ENCODE results near the gene GPR149. TPM values are rescaled to one million over a fixed set of nuclear protein-coding genes. Genes with fewer than 3 reads are reported as not detected.
A peak's percentile ranks its signal among the peaks of the same experiment; 100 is the strongest.

The GPR149 gene
- total RNA-seq, 4 donors from 2014 or later = not detected

DNA sequence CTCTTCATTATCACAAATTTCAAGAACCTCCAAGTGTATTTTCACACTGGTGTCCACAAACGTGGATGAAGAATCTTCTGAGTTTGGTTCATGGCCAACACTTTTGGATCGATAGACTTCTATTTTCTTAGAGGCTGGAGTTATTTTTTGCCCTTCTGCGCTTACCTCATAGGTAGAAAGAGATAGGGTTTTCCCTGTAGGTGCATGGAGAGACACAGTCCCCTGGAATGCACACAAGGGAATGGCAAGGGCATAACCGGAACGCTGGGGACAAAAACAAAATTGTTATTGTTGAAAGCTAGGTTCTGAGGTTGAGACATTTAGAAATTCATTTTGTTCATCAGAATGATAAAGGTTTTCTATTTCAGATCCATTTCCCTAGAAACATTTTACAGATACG lies 92.0 kb downstream of the GPR149 start:
- intact Hi-C loops (cut with DNase I; ENCODE audit: low total_unique reads) (loop anchor here (5.0 kb wide), 2 partner anchors 984 to 1364 kb away; no protein-coding TSS in a partner anchor), in situ Hi-C loops (cut with MboI; ENCODE audit: low sequenced_read_pairs in 4 of 4) (loop anchor here (5.0 to 25.0 kb wide), 5 partner anchors 987 to 1367 kb away; no protein-coding TSS in a partner anchor)
- Histone ChIP-seq H3K27ac (no peak overlapping the region), H3K4me1 (no peaks in the 10 kb centered on the region), H3K27me3 (no peaks in the 10 kb centered on the region), H3K9me3 (no peaks in the 10 kb centered on the region), H3K4me3 (no peak overlapping the region), H3K36me3 (no peaks in the 10 kb centered on the region)
- ATAC-seq = no peak
- TF ChIP-seq, protein P1, sequence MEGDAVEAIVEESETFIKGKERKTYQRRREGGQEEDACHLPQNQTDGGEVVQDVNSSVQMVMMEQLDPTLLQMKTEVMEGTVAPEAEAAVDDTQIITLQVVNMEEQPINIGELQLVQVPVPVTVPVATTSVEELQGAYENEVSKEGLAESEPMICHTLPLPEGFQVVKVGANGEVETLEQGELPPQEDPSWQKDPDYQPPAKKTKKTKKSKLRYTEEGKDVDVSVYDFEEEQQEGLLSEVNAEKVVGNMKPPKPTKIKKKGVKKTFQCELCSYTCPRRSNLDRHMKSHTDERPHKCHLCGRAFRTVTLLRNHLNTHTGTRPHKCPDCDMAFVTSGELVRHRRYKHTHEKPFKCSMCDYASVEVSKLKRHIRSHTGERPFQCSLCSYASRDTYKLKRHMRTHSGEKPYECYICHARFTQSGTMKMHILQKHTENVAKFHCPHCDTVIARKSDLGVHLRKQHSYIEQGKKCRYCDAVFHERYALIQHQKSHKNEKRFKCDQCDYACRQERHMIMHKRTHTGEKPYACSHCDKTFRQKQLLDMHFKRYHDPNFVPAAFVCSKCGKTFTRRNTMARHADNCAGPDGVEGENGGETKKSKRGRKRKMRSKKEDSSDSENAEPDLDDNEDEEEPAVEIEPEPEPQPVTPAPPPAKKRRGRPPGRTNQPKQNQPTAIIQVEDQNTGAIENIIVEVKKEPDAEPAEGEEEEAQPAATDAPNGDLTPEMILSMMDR (IDR thresholded peaks at IDR 0.05 in 4 of 5, conservative IDR thresholded peaks at IDR 0.05 in 1 of 5) = no peak
- TF ChIP-seq POLR2A (IDR thresholded peaks at IDR 0.05) = no peak
- no peak for DNase-seq

DNA sequence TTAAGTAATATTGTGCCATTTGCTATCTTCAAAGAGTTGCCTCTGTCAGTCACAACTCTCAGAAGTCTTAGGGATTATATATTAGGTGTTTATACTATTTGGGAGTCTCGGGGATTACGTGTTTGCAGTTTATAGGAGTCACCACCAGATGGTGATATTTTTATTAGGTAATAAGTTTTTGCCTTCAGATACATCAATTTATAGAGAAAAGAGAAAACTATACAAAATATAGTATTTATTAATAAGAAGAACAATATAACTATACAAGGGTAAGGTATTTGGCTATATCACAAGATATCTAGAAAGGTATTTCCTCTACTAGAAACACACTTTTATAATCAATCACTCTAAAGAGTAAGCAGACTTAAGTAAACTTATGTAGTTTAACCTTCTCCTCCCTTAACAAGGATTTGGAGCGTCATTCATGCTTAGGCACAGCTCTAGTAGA lies 95.0 kb downstream of the GPR149 start:
- TF ChIP-seq POLR2A (IDR thresholded peaks at IDR 0.05) = no peak
- TF ChIP-seq, protein P1 (IDR thresholded peaks at IDR 0.05 in 4 of 5, conservative IDR thresholded peaks at IDR 0.05 in 1 of 5) = peak; percentile 34 to 68 (median 42)
- DNase-seq (no peak), ATAC-seq (peak in 1 of 2 donors; percentile 54)
- H3K9me3 ChIP-seq = no peaks in the 10 kb centered on the region
- in situ Hi-C loops (cut with MboI; ENCODE audit: low sequenced_read_pairs in 4 of 4) (loop anchor here (5.0 to 25.0 kb wide), 5 partner anchors 990 to 1370 kb away; no protein-coding TSS in a partner anchor), intact Hi-C loops (cut with DNase I; ENCODE audit: low total_unique reads) (loop anchor here (5.0 kb wide), 2 partner anchors 987 to 1367 kb away; no protein-coding TSS in a partner anchor)
- peaks cover 0 to 3% (median 0%) of the 10 kb centered on the region in 3 donors for H3K27me3 ChIP-seq
- H3K4me3 ChIP-seq = no peak overlapping the region
- no peaks in the 10 kb centered on the region for H3K36me3 ChIP-seq
- H3K27ac ChIP-seq = no peak overlapping the region
- H3K4me1 ChIP-seq = no peaks in the 10 kb centered on the region

DNA sequence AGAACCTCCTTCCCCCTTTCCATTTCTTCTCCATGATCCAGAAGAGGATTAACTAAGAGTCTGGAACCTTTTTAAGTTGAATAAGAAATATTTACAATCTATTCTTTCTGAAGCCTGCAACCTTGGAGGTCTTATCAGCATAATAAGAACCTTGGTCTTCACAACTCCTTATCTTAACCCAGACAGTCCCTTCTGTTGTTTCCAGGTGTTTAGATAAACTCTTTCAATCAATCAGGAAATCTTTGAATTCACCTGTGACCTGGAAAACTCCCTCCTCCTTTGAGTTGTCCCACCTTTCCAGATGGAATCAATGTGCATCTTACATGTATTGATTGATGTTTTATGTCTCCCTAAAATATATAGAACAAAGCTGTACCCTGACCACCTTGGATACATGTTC lies 102.1 kb downstream of the GPR149 start:
- ATAC-seq = no peak
- Histone ChIP-seq H3K27me3 (peaks cover 0 to 3% (median 0%) of the 10 kb centered on the region in 3 donors), H3K4me1 (peaks cover 14% of the 10 kb centered on the region in 2 donors), H3K9me3 (no peaks in the 10 kb centered on the region), H3K27ac (no peak overlapping the region), H3K36me3 (no peaks in the 10 kb centered on the region), H3K4me3 (no peak overlapping the region)
- in situ Hi-C loops (cut with MboI; ENCODE audit: low sequenced_read_pairs in 4 of 4) = loop anchor here in 3 of 4 donors (25.0 kb wide), 2 partner anchors 1009 to 1359 kb away; no protein-coding TSS in a partner anchor
- no peak for DNase-seq
- TF ChIP-seq, protein P1 (IDR thresholded peaks at IDR 0.05 in 4 of 5, conservative IDR thresholded peaks at IDR 0.05 in 1 of 5) = no peak
- no peak for TF ChIP-seq POLR2A (IDR thresholded peaks at IDR 0.05)
- intact Hi-C loops (cut with DNase I; ENCODE audit: low total_unique reads) = loop anchor here (10.0 kb wide), 3 partner anchors 907 to 1527 kb away; partner anchors contain the start of genes RAP2B and SLC33A1

DNA sequence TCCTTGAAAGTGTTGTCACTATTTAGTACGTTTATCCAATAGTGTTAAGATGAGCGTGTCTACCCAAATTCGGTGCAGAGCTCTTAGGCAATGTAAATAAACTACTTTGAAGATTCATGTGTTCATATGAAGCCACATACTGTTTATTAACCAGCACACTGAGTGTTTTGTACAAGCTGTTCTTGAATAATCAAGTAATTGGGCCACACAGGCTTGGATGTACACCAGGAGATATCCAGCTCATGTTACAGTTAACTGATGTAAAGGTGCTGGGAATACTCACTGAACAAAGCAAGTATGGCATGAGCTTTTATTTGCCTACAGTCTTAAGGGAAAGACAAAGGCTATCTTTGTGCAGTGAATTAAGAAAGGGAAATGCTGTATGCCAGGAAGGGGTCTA lies 105.1 kb downstream of the GPR149 start:
- DNase-seq (peak; percentile 54 to 75), ATAC-seq (peak; percentile 82 to 91)
- TF ChIP-seq, protein P1 (IDR thresholded peaks at IDR 0.05 in 4 of 5, conservative IDR thresholded peaks at IDR 0.05 in 1 of 5) = no peak
- TF ChIP-seq POLR2A (IDR thresholded peaks at IDR 0.05) = no peak
- intact Hi-C loops (cut with DNase I; ENCODE audit: low total_unique reads) = loop anchor here (5.0 to 10.0 kb wide), 4 partner anchors 910 to 1530 kb away; partner anchors contain the start of genes RAP2B and SLC33A1
- H3K4me3 ChIP-seq = peak overlapping the region; percentile 86 to 96 (median 89)
- H3K36me3 ChIP-seq = no peaks in the 10 kb centered on the region
- H3K27ac ChIP-seq = peak overlapping the region; percentile 89 to 97 (median 93)
- peaks cover 27 to 39% of the 10 kb centered on the region in 2 donors for H3K4me1 ChIP-seq
- no peaks in the 10 kb centered on the region for H3K27me3 ChIP-seq
- in situ Hi-C loops (cut with MboI; ENCODE audit: low sequenced_read_pairs in 4 of 4) = loop anchor here in 3 of 4 donors (25.0 kb wide), 2 partner anchors 1012 to 1362 kb away; no protein-coding TSS in a partner anchor
- no peaks in the 10 kb centered on the region for H3K9me3 ChIP-seq
